ENCODE results near the gene ROBO2.

Gene ROBO2

DNA sequence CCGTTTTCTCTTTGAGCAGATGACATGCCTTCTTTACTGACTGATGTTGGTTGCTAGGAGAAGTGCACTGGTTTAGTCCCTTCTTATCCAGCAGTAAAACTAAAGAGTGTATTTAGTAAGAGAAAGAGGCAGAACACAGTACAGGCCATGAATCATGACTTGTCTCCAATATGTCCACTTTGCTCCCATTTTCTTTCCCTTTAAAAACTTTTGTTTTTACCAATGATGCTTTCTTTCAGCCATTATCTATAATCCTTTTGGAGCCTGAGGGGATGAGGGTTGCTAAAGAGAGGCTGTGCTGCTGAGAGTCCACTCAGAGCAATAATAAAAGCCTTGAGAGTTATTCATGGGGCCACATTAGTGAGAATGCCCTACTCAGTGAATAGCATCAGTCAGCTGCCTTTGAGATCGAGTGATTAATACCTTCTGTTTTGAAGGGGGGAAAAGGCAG is 12.2 kb downstream of the ROBO2 start:
- no peak for DNase-seq

DNA sequence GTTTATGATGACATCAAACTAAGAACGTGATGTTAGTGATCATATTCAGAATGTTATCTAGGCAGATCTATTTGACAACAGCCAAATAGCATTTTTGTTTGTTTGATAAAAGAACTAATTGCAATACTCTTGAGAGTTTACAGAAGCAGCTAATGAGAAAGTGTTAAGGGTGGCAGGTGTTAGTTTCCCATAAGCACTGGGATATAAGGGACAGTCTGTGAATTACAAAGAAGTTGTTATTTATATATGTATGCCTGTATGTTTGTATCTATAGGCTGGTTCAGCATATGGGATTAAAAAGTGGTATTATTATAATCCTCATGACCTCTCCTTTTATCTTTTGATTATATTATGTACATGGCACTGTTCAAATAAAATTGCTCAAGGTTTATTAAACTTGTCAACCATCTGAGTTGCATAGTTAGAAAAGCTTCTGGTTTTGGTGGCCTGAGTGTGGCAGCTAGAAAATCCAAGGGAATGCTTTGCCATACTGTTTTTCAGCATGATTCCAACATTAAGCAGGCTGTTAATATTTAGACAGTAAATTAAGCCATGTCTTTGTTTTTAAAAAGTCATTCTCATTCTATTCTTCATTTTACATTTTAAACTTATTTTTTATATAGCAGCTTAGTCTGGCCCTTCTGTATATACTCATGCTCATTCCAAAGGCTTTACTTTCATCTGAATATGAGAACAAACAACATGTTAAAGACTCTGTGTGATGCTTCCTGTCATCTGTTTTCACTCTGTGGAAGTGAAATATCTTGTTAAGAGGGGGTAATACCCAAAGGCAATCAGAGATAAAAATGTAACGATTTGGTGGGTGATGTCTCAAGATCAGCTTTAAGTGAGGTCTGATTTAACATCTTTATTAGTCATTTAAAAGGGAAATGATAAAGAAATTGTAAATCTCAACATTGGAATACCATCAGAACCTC is 13.1 kb downstream of the ROBO2 start:
- no peak for DNase-seq

DNA sequence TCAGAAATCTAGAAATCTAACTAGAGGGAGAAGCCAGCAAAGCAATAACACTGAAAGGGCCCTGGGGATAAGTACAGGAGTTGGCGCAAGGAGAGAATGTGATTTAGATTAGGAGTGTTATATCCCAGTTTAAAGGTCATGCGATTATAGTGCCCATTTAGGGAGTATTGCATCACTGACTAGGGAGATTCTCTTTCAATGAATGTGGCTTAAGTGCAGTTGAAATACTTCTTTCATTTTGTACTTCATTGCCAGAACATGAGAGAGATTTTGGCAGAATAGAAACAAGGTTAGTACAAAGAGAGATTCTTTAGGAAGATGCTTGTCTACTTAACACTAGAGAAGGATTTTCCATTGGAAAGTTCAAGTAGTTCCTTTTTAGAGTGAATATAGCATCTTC is 13.9 kb downstream of the ROBO2 start:
- no peak for DNase-seq

DNA sequence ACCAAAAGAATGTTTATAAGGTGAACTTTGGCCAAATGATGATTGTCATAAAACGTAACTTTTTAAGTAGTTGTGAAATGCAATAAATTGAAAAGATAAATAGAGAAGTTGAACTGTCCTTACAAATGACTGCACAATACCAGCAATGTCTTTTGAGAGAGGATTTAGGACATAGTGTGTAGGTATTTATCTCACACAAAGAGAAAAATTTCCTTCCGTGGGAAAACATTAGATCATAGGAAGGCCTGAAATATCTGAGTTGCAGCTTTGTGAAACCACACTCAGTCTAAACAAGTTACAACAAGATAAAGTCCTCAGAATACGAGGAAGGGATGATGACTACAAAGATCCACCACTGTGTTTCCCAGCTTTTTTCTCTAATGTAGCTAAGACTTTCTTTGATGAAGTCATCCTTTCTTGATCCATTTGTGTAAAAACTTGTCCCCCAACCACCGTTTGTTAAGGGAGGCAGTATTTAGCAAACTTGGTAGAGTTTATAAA is 16.0 kb downstream of the ROBO2 start:
- DNase-seq: no peak

DNA sequence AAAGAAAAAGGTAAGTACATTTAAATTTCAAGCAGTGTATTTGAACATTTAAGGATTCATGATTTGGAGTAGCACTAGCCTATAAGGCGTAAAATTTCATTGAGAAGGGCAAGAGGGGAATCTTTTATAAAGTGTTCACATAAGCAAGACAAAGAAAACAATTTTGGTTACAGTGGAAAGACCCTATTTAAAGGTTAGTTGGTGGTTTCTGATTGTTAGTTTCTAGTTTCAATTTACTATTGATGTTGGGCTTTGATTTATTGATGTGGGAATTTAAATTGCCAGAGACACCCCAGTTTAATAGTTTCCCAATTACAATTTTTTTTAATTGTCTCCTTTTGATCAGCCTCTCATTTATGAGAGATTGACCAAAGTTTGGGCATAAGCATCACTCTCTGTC is 19.5 kb downstream of the ROBO2 start:
- DNase-seq: no peak

DNA sequence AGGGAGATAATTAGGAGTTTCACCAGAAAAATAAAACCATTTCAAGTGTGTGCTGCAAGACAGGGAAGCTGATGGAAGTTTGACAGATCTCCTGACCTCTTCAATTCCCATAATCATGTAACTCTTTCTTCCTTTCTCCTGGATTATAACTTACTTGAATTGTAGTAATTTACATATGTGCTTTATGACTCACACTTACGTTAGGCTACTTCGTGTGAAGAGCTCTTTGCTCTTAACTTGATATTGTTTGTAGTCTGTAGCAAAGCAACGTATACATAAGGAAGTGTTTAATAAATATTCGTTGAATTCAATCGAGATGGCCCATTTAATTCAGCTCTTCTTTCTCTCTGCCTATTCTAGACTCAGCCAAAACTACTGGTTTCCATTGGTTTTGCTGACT is 23.5 kb downstream of the ROBO2 start:
- DNase-seq: no peak

DNA sequence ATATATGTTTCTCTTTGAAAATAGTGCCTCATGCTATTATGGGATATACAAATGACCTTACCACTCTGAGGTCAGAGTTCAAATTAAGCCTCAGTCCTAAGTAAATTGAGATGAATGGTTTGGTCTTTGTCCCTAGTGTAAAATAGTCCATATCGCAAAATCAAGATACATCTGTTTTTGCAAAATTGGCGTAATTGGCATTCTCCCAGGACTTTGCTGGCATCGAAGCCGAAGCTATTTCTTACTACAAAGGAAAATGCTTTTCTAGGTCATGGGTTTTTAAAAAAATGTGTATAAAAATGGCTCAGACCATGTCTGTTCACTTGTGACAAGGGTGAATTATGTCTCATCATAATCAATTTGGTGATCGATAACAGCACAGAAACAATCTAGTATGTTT is 25.9 kb downstream of the ROBO2 start:
- no peak for DNase-seq

DNA sequence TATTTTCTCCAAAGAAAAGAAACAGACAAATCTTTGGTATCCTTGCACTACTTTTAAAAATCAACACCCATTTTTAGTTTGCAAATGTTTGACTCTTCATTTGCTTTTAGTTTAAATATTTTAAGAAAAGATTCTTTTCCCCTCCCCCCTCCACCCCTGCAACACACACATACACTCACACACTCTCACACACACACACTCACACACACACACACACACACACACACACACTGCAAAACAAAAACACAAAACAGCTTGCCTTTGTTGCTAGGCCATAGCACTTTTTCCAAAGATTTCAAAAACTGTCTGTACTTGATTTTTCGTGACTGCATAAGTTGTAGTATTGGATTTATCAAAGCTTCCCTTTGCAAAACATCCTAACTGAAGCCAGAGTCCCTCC is 26.9 kb downstream of the ROBO2 start:
- DNase-seq: no peak

DNA sequence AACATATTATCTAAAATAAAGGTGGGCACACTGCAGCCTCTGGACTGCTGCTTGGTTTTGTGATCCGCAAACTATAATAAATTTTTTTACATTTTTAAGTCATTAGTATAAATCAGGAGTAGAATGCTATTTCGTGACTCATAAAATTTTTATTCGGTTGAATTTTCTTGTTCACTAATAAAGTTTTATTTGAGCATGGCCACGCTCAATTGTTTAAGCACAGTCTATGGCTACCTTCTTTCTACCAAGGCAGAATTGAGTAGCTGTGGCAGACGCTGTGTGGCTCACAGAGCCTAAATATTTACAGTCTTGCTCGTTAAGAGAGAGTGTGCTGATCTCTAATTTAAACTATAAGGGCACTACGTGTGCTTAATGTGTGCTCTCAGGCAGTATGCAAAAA is 28.9 kb downstream of the ROBO2 start:
- DNase-seq: no peak

DNA sequence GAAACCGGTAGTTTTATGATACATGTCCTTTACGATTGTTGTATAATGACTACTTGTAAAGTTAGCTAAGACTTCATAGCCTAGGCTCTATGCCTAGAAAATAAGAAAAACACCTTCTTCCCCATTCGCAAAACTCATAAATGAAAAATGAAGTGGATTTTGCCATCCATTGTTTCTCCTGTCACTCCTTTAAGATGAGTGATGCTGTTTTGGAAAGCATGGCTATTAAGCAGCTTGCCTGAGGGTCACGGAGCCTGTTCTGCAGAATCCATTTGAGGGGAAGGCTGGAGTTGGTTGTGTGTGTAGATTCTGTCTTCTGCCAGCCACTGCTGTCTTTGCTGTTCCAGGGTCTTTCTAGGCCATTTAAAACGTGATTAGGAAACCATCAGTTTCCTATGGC is 31.5 kb downstream of the ROBO2 start:
- no peak for DNase-seq

DNA sequence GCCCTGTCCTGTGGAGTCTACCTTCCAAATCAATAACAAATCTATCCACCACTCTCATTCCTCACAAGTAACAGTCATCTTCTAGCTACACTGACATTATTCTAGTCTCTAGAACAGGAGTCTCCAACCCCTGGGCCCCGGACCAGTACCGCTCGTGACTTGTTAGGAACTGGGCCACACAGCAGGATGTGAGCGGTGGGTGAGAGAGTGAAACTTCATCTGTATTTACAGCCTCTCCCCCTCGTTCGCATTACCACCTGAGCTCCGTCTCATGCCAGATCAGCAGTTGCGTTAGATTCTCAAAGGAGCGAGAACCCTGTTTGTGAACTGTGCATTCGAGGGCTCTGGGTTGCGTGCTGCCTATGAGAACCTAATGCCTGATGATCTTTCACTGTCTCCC is 31.9 kb downstream of the ROBO2 start:
- no peak for DNase-seq

DNA sequence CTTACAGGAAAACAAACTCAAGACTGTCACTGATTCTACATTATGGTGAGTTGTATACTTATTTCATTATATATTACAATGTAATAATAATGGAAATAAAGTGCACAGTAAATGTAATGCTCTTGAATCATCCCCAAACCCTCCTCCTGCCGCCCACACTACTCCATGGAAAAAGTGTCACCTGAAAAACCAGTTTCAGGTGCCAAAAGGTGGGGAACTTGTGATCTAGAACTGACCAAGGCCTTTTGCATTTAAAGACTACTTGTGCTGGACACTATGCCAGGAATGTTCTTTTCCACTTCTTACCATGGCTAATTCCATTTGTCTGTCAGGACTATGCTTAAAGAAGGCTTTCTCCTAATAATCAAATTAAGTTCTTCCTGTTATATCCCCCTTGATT is 32.3 kb downstream of the ROBO2 start:
- no peak for DNase-seq

DNA sequence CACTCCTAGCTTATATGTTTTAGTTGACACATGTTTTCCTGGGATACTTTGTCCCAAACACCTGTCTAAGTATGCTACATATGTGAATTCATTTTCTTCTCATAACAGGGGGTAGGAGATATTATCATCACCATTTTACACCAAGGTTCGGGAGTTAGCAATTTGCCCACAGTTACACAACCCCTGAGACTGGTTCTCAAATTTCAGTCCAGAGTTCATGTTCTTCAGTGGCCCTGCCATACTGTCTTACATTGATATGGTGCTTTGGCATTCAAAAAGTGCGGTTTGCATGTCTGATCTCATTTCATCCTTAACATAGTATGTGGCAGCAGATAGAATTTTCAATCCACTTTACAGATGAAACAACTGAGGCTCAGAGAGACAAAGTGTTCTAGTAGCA is 38.4 kb downstream of the ROBO2 start:
- no peak for DNase-seq

DNA sequence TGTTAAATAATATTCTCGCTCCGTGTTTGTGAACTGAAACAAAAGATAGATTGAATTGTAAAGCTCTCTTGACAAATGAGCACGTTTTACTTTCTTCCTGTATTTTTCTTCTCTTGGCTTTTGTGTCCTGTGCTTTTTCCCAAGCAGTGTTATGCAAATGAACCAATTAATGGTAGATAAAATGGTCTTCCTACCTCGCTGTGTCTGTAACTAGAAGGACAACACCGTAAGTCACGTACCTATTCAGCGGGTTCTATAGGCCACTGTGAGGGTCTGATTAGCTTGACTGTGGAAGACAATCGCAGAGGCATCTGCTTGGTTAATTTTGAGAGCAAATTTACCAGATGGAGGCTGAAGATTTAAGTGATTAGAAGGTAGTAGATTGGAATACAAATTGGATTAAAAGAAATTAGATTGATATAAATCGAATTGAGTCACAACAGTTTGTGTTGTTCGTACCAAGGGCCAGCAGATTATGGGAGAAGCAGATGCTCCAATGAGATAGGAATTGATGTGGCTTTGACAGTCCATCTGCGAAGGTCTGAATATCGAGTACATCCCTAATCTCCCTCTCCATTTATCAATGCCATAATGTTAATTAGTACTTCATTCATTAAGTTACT is 40.2 kb downstream of the ROBO2 start:
- no peak for DNase-seq

DNA sequence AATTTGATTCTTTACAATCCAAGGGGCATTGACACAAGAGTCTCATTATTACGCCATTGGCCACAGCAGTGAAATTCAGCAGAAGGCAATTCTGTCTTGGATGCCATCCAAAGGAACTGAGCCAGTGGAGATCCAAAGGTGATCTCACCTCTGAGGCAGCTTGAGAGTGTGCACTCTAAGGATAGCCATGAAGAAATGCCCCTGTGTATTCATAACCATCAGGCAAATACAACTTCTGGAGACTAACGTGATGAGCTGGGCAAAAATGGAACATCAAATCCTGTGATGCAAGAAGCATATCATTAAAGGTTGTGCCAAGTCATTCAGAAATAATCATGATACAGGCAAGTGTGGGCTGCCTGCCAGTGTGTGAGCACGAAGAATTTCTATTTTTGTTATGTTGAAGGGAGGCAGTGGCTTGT is 41.4 kb downstream of the ROBO2 start:
- DNase-seq: no peak

DNA sequence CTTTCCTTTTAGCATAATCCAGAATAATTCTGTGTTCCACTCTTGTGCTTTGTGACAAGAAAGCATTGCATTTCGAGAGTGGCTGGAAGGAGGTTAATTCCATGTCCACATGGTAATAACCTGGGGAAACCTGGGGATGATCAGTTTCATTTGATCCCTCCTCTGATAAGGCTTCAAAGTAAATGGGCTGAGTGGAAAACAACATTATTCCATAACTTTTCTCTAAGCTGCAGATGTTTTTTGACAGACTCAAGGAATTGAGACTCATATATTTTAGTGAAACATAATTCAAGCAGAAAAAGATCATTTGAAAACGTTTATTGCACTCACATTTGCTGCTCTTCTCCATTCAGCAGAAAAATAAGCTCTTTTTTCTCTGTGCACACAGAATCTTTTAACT is 44.6 kb downstream of the ROBO2 start:
- DNase-seq: no peak

DNA sequence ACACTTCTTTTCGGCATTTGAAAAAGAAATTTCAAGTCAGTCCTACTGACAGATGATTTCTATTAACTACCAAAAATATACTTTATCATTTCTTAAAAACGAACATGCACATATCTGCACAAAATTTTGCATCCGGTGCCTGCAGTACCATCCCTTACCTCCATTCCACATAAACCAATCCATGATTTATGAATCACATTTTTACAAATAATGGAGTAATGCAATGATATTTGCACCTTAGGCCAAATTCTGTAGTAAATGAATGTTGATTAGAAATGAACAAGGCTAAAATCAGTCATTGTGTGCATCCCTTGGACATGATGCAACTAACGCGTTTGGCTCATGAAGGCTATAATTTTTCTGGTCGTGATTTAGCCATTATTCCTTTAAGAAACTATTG is 46.5 kb downstream of the ROBO2 start:
- DNase-seq: no peak

DNA sequence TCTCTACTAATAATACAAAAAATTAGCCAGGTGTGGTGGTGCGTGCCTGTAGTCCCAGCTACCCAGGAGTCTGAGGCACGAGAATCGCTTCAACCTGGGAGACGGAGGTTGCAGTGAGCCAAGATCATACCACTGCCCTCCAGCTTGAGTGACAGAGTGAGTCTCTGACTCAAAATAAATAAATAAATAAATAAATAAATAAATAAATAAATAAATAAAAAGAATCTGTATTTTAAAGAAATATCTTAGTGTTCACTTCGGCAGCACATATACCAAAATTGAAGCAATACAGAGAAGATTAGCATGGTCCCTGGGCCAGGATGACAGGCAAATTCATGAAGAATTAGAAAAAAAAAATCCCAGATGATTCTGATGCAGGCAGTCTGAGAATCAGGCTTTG is 51.9 kb downstream of the ROBO2 start:
- DNase-seq: no peak

DNA sequence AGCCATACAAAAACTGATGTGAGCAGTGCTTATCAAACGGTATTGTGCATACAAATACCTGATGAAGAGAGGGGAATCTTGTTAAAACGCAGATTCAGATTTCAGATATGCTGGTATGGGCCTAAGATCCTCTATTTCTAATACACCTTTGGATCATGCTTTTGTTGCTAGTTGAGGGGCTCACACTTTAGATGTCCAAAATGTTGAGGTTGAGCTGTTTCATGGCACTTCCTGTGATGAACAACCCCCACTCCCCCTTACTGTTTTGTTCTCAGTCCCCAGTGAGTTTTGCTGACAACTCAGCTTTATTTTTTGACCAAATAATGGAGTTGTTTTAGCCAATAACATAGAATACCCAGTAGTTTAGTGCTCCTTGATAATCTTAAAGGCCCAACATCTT is 53.2 kb downstream of the ROBO2 start:
- no peak for DNase-seq

DNA sequence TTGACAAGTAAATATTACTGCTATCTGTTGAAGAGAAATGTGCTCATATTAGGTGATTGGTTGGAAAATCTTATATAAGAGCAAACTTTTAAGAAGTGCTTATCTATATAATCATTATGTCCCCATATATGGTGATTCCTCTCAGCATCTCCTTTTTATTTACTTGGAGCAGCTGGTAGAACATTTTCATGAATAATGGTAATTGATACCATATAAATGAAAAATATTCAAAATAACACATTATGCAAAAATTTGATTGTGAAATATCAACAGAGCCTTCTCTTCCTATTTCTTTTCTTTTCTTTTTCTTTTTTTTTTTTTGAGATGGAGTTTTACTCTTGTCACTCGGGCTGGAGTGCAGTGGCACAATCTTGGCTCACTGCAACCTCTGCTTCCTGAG is 56.2 kb downstream of the ROBO2 start:
- no peak for DNase-seq

DNA sequence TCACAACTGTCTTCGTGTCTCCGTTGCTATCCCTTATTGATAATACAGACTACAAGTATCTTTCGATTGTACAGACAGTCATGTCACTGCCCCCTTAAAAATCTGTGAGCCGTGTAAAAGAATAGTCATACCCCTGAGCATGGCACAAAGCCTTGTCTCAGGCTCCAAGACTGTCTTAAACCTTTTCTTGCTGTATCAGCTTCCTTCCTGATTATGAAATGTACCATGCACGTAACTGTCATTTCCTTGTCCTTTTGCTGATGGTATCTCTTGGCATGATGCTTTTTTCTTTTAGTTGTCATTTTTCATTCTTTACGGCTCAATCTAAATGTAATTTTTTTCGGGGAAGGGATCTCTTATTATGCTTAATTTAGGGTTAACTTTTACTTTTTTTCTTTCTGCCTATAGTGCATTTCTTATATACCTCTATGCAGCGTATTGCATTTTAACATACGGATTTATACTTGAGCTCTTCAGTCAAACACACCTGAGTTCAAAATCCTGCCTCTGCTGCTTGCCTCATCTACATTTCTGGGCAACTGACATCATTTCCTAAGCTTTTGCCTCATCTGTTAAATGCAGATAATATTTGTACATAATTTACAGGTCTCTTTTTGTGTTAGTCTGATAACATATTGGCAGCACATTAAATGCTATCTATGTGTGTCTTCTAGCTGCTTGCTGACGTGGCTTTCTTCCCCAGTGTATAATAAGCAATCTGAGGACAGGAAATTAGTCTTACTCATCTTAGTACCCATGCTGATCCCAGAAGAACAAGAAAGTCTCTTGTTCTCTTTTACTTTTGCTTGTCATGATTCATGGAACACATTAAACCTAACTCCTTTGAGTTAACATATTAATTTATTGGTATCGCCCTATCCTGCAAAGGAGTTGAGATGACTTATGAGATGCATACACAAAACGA is 57.3 kb downstream of the ROBO2 start:
- DNase-seq: no peak

DNA sequence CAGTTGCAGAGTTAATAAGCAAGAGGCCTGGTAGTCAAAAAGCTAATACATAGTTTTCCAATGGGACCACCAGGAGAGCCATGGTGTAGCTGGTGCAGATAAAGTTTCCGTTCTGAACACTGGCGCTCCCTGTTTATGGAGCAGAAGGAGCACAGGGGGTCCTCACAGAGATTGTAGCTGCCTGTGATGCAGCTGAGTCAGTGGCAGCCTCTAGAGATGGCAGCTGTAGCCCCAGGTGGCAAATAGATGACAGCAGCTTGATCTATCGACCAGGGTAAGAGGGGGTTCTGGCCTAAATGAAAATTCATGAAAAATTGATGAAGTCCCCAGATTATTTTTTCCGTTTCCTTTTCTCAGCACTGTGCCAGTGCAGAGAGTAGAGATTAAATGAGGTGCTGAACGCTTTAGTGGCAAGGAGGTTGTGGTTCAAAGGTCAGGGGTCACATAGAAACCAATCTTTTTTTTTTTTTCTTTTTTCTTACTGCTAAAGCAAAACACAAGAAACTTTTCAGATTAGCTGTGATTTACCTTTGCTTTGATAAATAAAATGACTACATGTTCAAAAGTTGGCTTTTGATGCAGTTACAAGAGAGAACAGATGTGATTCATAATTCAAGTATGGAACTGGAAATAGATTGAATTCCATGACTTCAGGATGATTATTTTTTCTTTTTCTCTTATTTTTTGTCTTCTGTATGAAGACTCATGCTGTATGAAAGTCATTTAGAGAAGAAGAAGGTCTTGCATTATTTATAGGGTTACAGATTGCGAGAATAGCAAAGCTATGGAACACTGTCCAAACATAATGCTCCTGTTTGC is 63.3 kb downstream of the ROBO2 start:
- DNase-seq: no peak

All from cortex of kidney (tissue), 1 donor.